C1 segment of cervical spinal cord (tissue), 14 donors: Measurements from ENCODE around the gene POU6F2.

ENCODE experiments used
- DNase-seq, 14 donors: peaks; one replicate each; lab custom pipeline; 2025; lab: John Stamatoyannopoulos, UW

Gene POU6F2

GRCh38 chr7:39249635-39250152 is 272.0 kb downstream of the POU6F2 start:
- DNase-seq = no peak

- no peak for DNase-seq
Observed at GRCh38 chr7:39252916-39253315, 275.2 kb downstream of the POU6F2 start.

- DNase-seq = no peak
Observed at GRCh38 chr7:39259391-39260003, 281.8 kb downstream of the POU6F2 start.

GRCh38 chr7:39260279-39260844 is 282.7 kb downstream of the POU6F2 start:
- no peak for DNase-seq

- no peak for DNase-seq
Observed at GRCh38 chr7:39261771-39262170, 284.1 kb downstream of the POU6F2 start.

GRCh38 chr7:39265641-39266591 is 288.2 kb downstream of the POU6F2 start:
- DNase-seq = no peak

- DNase-seq = no peak
Observed at GRCh38 chr7:39269034-39269433, 291.3 kb downstream of the POU6F2 start.

- DNase-seq = no peak
Observed at GRCh38 chr7:39270018-39270417, 292.3 kb downstream of the POU6F2 start.

GRCh38 chr7:39271402-39271801 is 293.7 kb downstream of the POU6F2 start:
- DNase-seq = peak in 8 of 14 donors; percentile 4 to 46 (median 10)

- DNase-seq = no peak
Observed at GRCh38 chr7:39272111-39272510, 294.4 kb downstream of the POU6F2 start.

GRCh38 chr7:39272691-39273090 is 295.0 kb downstream of the POU6F2 start:
- no peak for DNase-seq

GRCh38 chr7:39280337-39280736 is 302.6 kb downstream of the POU6F2 start:
- no peak for DNase-seq

GRCh38 chr7:39285256-39285655 is 307.5 kb downstream of the POU6F2 start:
- DNase-seq = no peak

GRCh38 chr7:39288303-39288702 is 310.6 kb downstream of the POU6F2 start:
- no peak for DNase-seq

GRCh38 chr7:39291628-39292410 is 314.1 kb downstream of the POU6F2 start:
- no peak for DNase-seq

GRCh38 chr7:39293056-39293823 is 315.5 kb downstream of the POU6F2 start:
- no peak for DNase-seq

- no peak for DNase-seq
Observed at GRCh38 chr7:39294022-39294421, 316.3 kb downstream of the POU6F2 start.

- no peak for DNase-seq
Observed at GRCh38 chr7:39295796-39296195, 318.1 kb downstream of the POU6F2 start.

- no peak for DNase-seq
Observed at GRCh38 chr7:39299695-39300094, 322.0 kb downstream of the POU6F2 start.

GRCh38 chr7:39300276-39300675 is 322.6 kb downstream of the POU6F2 start:
- no peak for DNase-seq

- no peak for DNase-seq
Observed at GRCh38 chr7:39301543-39301942, 323.8 kb downstream of the POU6F2 start.
